ENCODE measurements around the gene ZNF835. TPM values are rescaled to one million over a fixed set of nuclear protein-coding genes. Genes with fewer than 3 reads are reported as not detected.
A peak's percentile ranks its signal among the peaks of the same experiment; 100 is the strongest.

ZNF835 gene
- total RNA-seq, 2 donors from 2014 or later = 0.13 to 0.42 TPM

DNA sequence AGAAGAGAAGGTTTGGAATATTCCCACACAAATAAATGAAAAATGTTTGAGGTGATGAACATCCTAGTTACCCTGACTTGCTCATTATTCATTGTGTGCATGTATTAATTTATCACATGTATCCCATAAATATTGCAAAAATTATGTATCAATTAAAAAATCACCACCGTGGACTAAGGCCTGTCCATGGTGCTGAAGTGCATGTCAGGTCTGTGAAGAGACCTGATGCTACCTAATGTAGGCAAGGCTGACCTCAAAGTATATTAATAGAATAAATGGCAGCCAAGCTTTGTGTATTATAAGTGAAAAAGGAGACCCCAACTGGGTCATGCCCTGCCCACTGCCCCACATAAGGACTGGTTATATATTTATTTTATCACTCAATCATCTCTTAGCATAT, 34.4 kb upstream of the ZNF835 start:
- WGBS, 2 experiments (ENCODE audit: insufficient coverage in 1 of 2, insufficient read length in 1 of 2) = 48% methylated on average over 1 of the region's 1 CpG; no CpG with 5 or more reads in 1 of the 2 experiments
- no peak overlapping the region for H3K27ac Mint-ChIP-seq
- H3K9me3 ChIP-seq (ENCODE audit: control insufficient read depth, low read length) = peaks cover 72% of the 10 kb centered on the region
- peaks cover 89% of the 10 kb centered on the region for H3K9me3 Mint-ChIP-seq
- no peaks in the 10 kb centered on the region for H3K36me3 ChIP-seq (ENCODE audit: control insufficient read depth, insufficient read depth, low read length)
- no peak overlapping the region for H3K4me3 Mint-ChIP-seq
- no peak overlapping the region for H3K4me3 ChIP-seq (ENCODE audit: low read length)
- no peaks in the 10 kb centered on the region for H3K4me1 Mint-ChIP-seq
- no peaks in the 10 kb centered on the region for H3K36me3 Mint-ChIP-seq (ENCODE audit: low read depth)
- no peaks in the 10 kb centered on the region for H3K4me1 ChIP-seq (ENCODE audit: control insufficient read depth, insufficient read depth, low read length)
- H3K9ac ChIP-seq (ENCODE audit: extremely low read depth, low read length, poor library complexity, severe bottlenecking) = no peak overlapping the region
- DNase-seq = no peak
- TF ChIP-seq CTCF (conservative IDR thresholded peaks at IDR 0.05) = no peak
- H3K27me3 Mint-ChIP-seq (ENCODE audit: insufficient read depth) = no peaks in the 10 kb centered on the region
- H3K27ac ChIP-seq (ENCODE audit: low read depth, low read length) = no peak overlapping the region
- no peaks in the 10 kb centered on the region for H3K27me3 ChIP-seq (ENCODE audit: control insufficient read depth, insufficient read depth, low read length, poor library complexity, severe bottlenecking)

GRCh38 chr19:56701895-56702294, 30.3 kb upstream of the ZNF835 start:
- peaks cover 84% of the 10 kb centered on the region for H3K9me3 Mint-ChIP-seq
- WGBS, 2 experiments (ENCODE audit: insufficient coverage in 1 of 2, insufficient read length in 1 of 2) = no CpG with 5 or more reads among the region's 1 CpG
- no peak overlapping the region for H3K27ac Mint-ChIP-seq
- Histone ChIP-seq H3K27me3 (ENCODE audit: control insufficient read depth, insufficient read depth, low read length, poor library complexity, severe bottlenecking) (no peaks in the 10 kb centered on the region), H3K4me3 (ENCODE audit: low read length) (no peak overlapping the region), H3K9me3 (ENCODE audit: control insufficient read depth, low read length) (peaks cover 79% of the 10 kb centered on the region), H3K9ac (ENCODE audit: extremely low read depth, low read length, poor library complexity, severe bottlenecking) (no peak overlapping the region), H3K4me1 (ENCODE audit: control insufficient read depth, insufficient read depth, low read length) (no peaks in the 10 kb centered on the region), H3K27ac (ENCODE audit: low read depth, low read length) (no peak overlapping the region), H3K36me3 (ENCODE audit: control insufficient read depth, insufficient read depth, low read length) (no peaks in the 10 kb centered on the region)
- no peaks in the 10 kb centered on the region for H3K4me1 Mint-ChIP-seq
- no peaks in the 10 kb centered on the region for H3K27me3 Mint-ChIP-seq (ENCODE audit: insufficient read depth)
- TF ChIP-seq CTCF (conservative IDR thresholded peaks at IDR 0.05) = no peak
- H3K36me3 Mint-ChIP-seq (ENCODE audit: low read depth) = peaks cover 2% of the 10 kb centered on the region
- DNase-seq = no peak
- H3K4me3 Mint-ChIP-seq = no peak overlapping the region

GRCh38 chr19:56699552-56699951, 28.0 kb upstream of the ZNF835 start:
- H3K4me1 ChIP-seq (ENCODE audit: control insufficient read depth, insufficient read depth, low read length) = no peaks in the 10 kb centered on the region
- H3K27ac Mint-ChIP-seq = no peak overlapping the region
- no peak for TF ChIP-seq CTCF (conservative IDR thresholded peaks at IDR 0.05)
- DNase-seq = no peak
- no peak overlapping the region for H3K4me3 Mint-ChIP-seq
- H3K36me3 ChIP-seq (ENCODE audit: control insufficient read depth, insufficient read depth, low read length) = no peaks in the 10 kb centered on the region
- H3K36me3 Mint-ChIP-seq (ENCODE audit: low read depth) = peaks cover 2% of the 10 kb centered on the region
- H3K9ac ChIP-seq (ENCODE audit: extremely low read depth, low read length, poor library complexity, severe bottlenecking) = no peak overlapping the region
- H3K27ac ChIP-seq (ENCODE audit: low read depth, low read length) = no peak overlapping the region
- peak overlapping the region; percentile 35 for H3K4me3 ChIP-seq (ENCODE audit: low read length)
- H3K4me1 Mint-ChIP-seq = no peaks in the 10 kb centered on the region
- 69 to 83% methylated on average over 1 to 3 of the region's 3 CpGs for WGBS, 2 experiments (ENCODE audit: insufficient coverage in 1 of 2, insufficient read length in 1 of 2)
- H3K9me3 Mint-ChIP-seq = peaks cover 75% of the 10 kb centered on the region
- no peaks in the 10 kb centered on the region for H3K27me3 Mint-ChIP-seq (ENCODE audit: insufficient read depth)
- H3K27me3 ChIP-seq (ENCODE audit: control insufficient read depth, insufficient read depth, low read length, poor library complexity, severe bottlenecking) = no peaks in the 10 kb centered on the region
- peaks cover 72% of the 10 kb centered on the region for H3K9me3 ChIP-seq (ENCODE audit: control insufficient read depth, low read length)
